ENCODE results near the gene ACOT13. TPM values are rescaled to one million over a fixed set of nuclear protein-coding genes. Genes with fewer than 3 reads are reported as not detected.
"Not testable (repeated sequence)": the region's sequence is repeated elsewhere in the genome, so short reads cannot be mapped to it uniquely, and the experiment has no call there.

The ACOT13 gene
- total and polyA plus RNA-seq, 2 of the 4 experiments (the other 2 are of a cell fraction), result 3.6 to 25.7 TPM

- H3K9me3 ChIP-seq (ENCODE audit: control insufficient read depth, insufficient read depth, low read length), result no peaks in the 10 kb centered on the region
- H4K5ac ChIP-seq (ENCODE audit: low read depth, low read length), result no peak overlapping the region
- in situ Hi-C loops (cut with MboI; ENCODE audit: low sequenced_read_pairs), result no loop called here
- no peak overlapping the region for H3K14ac ChIP-seq (replicated peaks; ENCODE audit: low read depth, low read length)
- WGBS, 2 experiments (ENCODE audit: extremely low coverage in 2 of 2, insufficient read length in 1 of 2), result 100% methylated on average over 1 of the region's 2 CpGs; no CpG with 5 or more reads in 1 of the 2 experiments
- peaks cover 2% of the 10 kb centered on the region; the same call in 1 of the 2 replicates for H3K9me1 ChIP-seq (ENCODE audit: insufficient read depth, low read length)
- no peak for DNase-seq
- H3K4me2 ChIP-seq (ENCODE audit: low read depth, low read length), result no peak overlapping the region
- no peak overlapping the region for H2BK15ac ChIP-seq (ENCODE audit: low read depth, low read length)
- intact Hi-C loops (cut with micrococcal nuclease), result no loop called here
- H3K27ac ChIP-seq (ENCODE audit: insufficient read depth, low read length), result no peak overlapping the region
- H3K18ac ChIP-seq (ENCODE audit: low read depth, low read length), result no peak overlapping the region
- dilution Hi-C loops (cut with HindIII; ENCODE audit: low sequenced_read_pairs, unreplicated experiment), result no loop called here
- no peak overlapping the region for H2BK20ac ChIP-seq (ENCODE audit: low read depth, low read length)
- no peak overlapping the region for H2AK9ac ChIP-seq (replicated peaks; ENCODE audit: low read depth, low read length, poor library complexity)
- H2BK5ac ChIP-seq (ENCODE audit: low read depth, low read length, poor library complexity, severe bottlenecking), result peak overlapping the region; percentile 6
- no peak overlapping the region for H3K4me3 ChIP-seq (ENCODE audit: insufficient read depth, low read depth, low read length)
- no peaks in the 10 kb centered on the region for H3K27me3 ChIP-seq (ENCODE audit: control insufficient read depth, insufficient read depth, low read length)
- no peak overlapping the region for H2AFZ ChIP-seq (replicated peaks; ENCODE audit: low read length, poor library complexity)
- H3K79me1 ChIP-seq (ENCODE audit: low read depth in 1 of 2, low read length in 2 of 2), result peaks cover 16 to 51% of the 10 kb centered on the region in 2 experiments; a peak in 3 of 4 replicates
- peaks cover 5% of the 10 kb centered on the region for H3K4me1 ChIP-seq (ENCODE audit: control insufficient read depth, insufficient read depth, low read length)
- no peak overlapping the region for H4K91ac ChIP-seq (ENCODE audit: insufficient read depth, low read depth, low read length)
- BruUV-seq (replicated peaks), result no TSS peak
- H2AK5ac ChIP-seq (ENCODE audit: low read depth, low read length), result no peak overlapping the region
- H4K20me1 ChIP-seq (ENCODE audit: insufficient read depth, low read length), result no peaks in the 10 kb centered on the region
- ATAC-seq (ENCODE audit: low read depth), result no peak
- no peak overlapping the region for H3K9ac ChIP-seq (ENCODE audit: low read depth, low read length)
- no peak overlapping the region for H3K56ac ChIP-seq (ENCODE audit: extremely low read depth, insufficient read depth, low read length)
- ChIA-PET POLR2A (ENCODE audit: unreplicated experiment) (no interaction called here), CTCF (no interaction called here)
- peaks cover 11% of the 10 kb centered on the region for H3K36me3 ChIP-seq (ENCODE audit: control insufficient read depth, insufficient read depth, low read length)
- no peak overlapping the region for H2BK120ac ChIP-seq (ENCODE audit: low read depth, low read length)
- H3K4ac ChIP-seq (ENCODE audit: low read depth, low read length), result no peak overlapping the region
- TF ChIP-seq MXI1 (IDR thresholded peaks at IDR 0.05; ENCODE audit: borderline replicate concordance, low read depth, low read length), result no peak
- H3K23ac ChIP-seq (ENCODE audit: low read depth, low read length), result no peak overlapping the region
- no peak overlapping the region for H4K8ac ChIP-seq (ENCODE audit: low read depth in 2 of 2, low read length in 2 of 2)
Observed at GRCh38 chr6:24660105-24660504, 6.8 kb upstream of the ACOT13 start.

DNA sequence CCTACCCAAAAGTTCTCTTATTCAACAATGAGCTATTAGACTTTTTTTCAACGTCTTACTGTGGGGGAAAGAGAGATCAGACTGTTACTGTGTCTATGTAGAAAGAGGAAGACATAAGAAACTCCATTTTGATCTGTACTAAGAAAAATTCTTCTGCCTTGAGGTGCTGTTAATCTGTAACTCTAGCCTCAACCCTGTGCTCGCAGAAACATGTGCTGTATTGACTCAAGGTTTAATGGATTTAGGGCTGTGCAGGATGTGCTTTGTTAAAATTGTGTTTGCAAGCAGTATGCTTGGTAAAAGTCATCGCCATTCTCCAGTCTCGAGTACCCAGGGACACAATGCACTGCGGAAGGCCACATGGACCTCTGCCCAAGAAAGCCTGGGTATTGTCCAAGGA, 5.1 kb upstream of the ACOT13 start:
- H2BK5ac ChIP-seq (ENCODE audit: low read depth, low read length, poor library complexity, severe bottlenecking); H3K4ac ChIP-seq (ENCODE audit: low read depth, low read length); H3K27me3 ChIP-seq (ENCODE audit: control insufficient read depth, insufficient read depth, low read length); DNase-seq; H3K14ac ChIP-seq (replicated peaks; ENCODE audit: low read depth, low read length); H3K56ac ChIP-seq (ENCODE audit: extremely low read depth, insufficient read depth, low read length); H3K23ac ChIP-seq (ENCODE audit: low read depth, low read length); H2BK20ac ChIP-seq (ENCODE audit: low read depth, low read length); H4K20me1 ChIP-seq (ENCODE audit: insufficient read depth, low read length); H2AK9ac ChIP-seq (replicated peaks; ENCODE audit: low read depth, low read length, poor library complexity); dilution Hi-C loops (cut with HindIII; ENCODE audit: low sequenced_read_pairs, unreplicated experiment); H2AK5ac ChIP-seq (ENCODE audit: low read depth, low read length); H3K9ac ChIP-seq (ENCODE audit: low read depth, low read length); H4K5ac ChIP-seq (ENCODE audit: low read depth, low read length); H3K4me1 ChIP-seq (ENCODE audit: control insufficient read depth, insufficient read depth, low read length); H4K91ac ChIP-seq (ENCODE audit: insufficient read depth, low read depth, low read length); H4K8ac ChIP-seq (ENCODE audit: low read depth in 2 of 2, low read length in 2 of 2); H3K4me3 ChIP-seq (ENCODE audit: insufficient read depth, low read depth, low read length); BruUV-seq (replicated peaks); H2BK120ac ChIP-seq (ENCODE audit: low read depth, low read length); H3K18ac ChIP-seq (ENCODE audit: low read depth, low read length); H3K27ac ChIP-seq (ENCODE audit: insufficient read depth, low read length); in situ Hi-C loops (cut with MboI; ENCODE audit: low sequenced_read_pairs); intact Hi-C loops (cut with micrococcal nuclease); H3K4me2 ChIP-seq (ENCODE audit: low read depth, low read length); H3K36me3 ChIP-seq (ENCODE audit: control insufficient read depth, insufficient read depth, low read length); ATAC-seq (ENCODE audit: low read depth); H2BK15ac ChIP-seq (ENCODE audit: low read depth, low read length); H3K9me1 ChIP-seq (ENCODE audit: insufficient read depth, low read length); H2AFZ ChIP-seq (replicated peaks; ENCODE audit: low read length, poor library complexity); POLR2A ChIA-PET (ENCODE audit: unreplicated experiment); H3K9me3 ChIP-seq (ENCODE audit: control insufficient read depth, insufficient read depth, low read length): not testable (repeated sequence)
- whole genome bisulfite sequencing, 2 experiments (ENCODE audit: extremely low coverage in 2 of 2, insufficient read length in 1 of 2), result 100% methylated on average over 1 of the region's 5 CpGs; no CpG with 5 or more reads in 1 of the 2 experiments
- H3K79me1 ChIP-seq (ENCODE audit: low read depth in 1 of 2, low read length in 2 of 2), result peaks cover 11 to 58% of the 10 kb centered on the region in 2 experiments; a peak in 3 of 4 replicates
- CTCF ChIA-PET, result interaction anchor here (0.7 kb wide), 1 partner anchor 53 kb away, joined by 3 read pairs; no protein-coding TSS in a partner anchor
